SK-N-SH (cell line): ENCODE data around the gene PLA2G4B.

Experiments used
- EZH2phosphoT487 ChIP-seq: fragments of 200-600 bp; sonication (generic); IDR thresholded peaks from 2 replicates; pipeline ENCODE4 v1.6.1; 2017; ENCODE audit warnings: low read depth, mixed run types, mild to moderate bottlenecking, antibody characterized with exemption, moderate library complexity, borderline replicate concordance
- FOSL2 ChIP-seq: IDR thresholded peaks from 2 replicates; pipeline ENCODE4 v1.4.0; 2012; ENCODE audit warnings: low read depth, mild to moderate bottlenecking, moderate library complexity, borderline replicate concordance
- JUND ChIP-seq: IDR thresholded peaks from 2 replicates; pipeline ENCODE4 v1.4.0; 2012
- TF ChIP-seq, protein P1 (sequence below): fragments of 150-350 bp; IDR thresholded peaks from 2 replicates; pipeline ENCODE4 v1.6.1; 2017; ENCODE audit warnings: antibody characterized with exemption, low read length, low read depth, borderline replicate concordance

DNA sequence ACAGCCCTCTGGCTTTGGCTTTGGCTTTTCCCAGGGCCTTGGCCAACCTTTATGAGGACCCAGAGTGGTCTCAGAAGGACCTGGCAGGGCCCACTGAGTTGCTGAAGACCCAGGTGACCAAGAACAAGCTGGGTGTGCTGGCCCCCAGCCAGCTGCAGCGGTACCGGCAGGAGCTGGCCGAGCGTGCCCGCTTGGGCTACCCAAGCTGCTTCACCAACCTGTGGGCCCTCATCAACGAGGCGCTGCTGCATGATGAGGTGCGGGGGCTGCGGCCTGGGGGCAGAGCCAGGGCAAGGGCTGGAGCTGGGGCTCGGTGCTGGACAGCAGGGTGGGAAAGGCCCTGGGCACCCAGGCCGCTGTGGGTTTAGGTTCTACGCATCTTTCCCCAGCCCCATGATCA, 6.2 kb downstream of the PLA2G4B start:
- TF ChIP-seq, protein P1, sequence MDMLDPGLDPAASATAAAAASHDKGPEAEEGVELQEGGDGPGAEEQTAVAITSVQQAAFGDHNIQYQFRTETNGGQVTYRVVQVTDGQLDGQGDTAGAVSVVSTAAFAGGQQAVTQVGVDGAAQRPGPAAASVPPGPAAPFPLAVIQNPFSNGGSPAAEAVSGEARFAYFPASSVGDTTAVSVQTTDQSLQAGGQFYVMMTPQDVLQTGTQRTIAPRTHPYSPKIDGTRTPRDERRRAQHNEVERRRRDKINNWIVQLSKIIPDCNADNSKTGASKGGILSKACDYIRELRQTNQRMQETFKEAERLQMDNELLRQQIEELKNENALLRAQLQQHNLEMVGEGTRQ: no peak
- TF ChIP-seq JUND: no peak
- no peak for TF ChIP-seq EZH2phosphoT487
- TF ChIP-seq FOSL2: no peak
